Measurements from ENCODE around the gene CDC42BPB.

DNA sequence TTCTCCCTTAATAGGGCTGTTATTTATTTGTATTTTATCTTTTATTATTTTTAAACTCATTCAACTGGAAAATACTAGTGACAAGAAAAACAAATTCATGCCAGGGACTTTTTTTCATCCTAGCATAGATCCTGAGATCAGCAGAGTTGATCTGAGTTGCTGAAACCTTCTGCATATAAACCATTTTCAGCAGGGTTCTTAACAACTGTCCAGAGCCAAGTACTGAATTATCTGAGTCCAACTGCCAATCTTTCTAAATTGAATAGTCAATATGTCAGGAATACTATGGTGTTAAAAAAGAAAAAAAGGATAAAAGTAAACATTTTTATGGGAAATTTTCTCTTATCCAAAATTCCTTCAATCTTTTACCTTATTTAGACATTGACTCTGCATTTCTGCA is 28.6 kb downstream of the CDC42BPB start:
- TF ChIP-seq, protein P1, sequence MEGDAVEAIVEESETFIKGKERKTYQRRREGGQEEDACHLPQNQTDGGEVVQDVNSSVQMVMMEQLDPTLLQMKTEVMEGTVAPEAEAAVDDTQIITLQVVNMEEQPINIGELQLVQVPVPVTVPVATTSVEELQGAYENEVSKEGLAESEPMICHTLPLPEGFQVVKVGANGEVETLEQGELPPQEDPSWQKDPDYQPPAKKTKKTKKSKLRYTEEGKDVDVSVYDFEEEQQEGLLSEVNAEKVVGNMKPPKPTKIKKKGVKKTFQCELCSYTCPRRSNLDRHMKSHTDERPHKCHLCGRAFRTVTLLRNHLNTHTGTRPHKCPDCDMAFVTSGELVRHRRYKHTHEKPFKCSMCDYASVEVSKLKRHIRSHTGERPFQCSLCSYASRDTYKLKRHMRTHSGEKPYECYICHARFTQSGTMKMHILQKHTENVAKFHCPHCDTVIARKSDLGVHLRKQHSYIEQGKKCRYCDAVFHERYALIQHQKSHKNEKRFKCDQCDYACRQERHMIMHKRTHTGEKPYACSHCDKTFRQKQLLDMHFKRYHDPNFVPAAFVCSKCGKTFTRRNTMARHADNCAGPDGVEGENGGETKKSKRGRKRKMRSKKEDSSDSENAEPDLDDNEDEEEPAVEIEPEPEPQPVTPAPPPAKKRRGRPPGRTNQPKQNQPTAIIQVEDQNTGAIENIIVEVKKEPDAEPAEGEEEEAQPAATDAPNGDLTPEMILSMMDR (conservative IDR thresholded peaks at IDR 0.05; ENCODE audit: low read depth, low read length), result no peak
- TF ChIP-seq CEBPB (IDR thresholded peaks at IDR 0.05; ENCODE audit: low read depth, low read length), result no peak
- TF ChIP-seq, protein P2, sequence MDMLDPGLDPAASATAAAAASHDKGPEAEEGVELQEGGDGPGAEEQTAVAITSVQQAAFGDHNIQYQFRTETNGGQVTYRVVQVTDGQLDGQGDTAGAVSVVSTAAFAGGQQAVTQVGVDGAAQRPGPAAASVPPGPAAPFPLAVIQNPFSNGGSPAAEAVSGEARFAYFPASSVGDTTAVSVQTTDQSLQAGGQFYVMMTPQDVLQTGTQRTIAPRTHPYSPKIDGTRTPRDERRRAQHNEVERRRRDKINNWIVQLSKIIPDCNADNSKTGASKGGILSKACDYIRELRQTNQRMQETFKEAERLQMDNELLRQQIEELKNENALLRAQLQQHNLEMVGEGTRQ (IDR thresholded peaks at IDR 0.05; ENCODE audit: low read depth, low read length), result no peak
- no peak for TF ChIP-seq POLR2A (IDR thresholded peaks at IDR 0.05; ENCODE audit: low read depth, low read length)
- no peak for TF ChIP-seq SMC3 (IDR thresholded peaks at IDR 0.05; ENCODE audit: low read depth, low read length)
- no peak for TF ChIP-seq CHD1 (IDR thresholded peaks at IDR 0.05; ENCODE audit: low read depth, low read length)
- TF ChIP-seq MXI1 (IDR thresholded peaks at IDR 0.05; ENCODE audit: borderline replicate concordance, low read depth, low read length), result no peak
- no peak for TF ChIP-seq MAZ (IDR thresholded peaks at IDR 0.05; ENCODE audit: borderline replicate concordance, low read depth, low read length)
- no peak for TF ChIP-seq RAD21 (IDR thresholded peaks at IDR 0.05; ENCODE audit: low read length)
- TF ChIP-seq BHLHE40 (IDR thresholded peaks at IDR 0.05; ENCODE audit: low read depth, low read length), result no peak
- no peak for TF ChIP-seq MAFK (IDR thresholded peaks at IDR 0.05; ENCODE audit: low read depth, low read length)
- no peak for TF ChIP-seq RCOR1 (IDR thresholded peaks at IDR 0.05; ENCODE audit: insufficient replicate concordance, low read length)
- TF ChIP-seq RFX5 (IDR thresholded peaks at IDR 0.05; ENCODE audit: low read depth, low read length), result no peak
